HG03159 (cell line): ENCODE results near the gene ANKLE2.
"Not testable (repeated sequence)": the region's sequence is repeated elsewhere in the genome, so short reads cannot be mapped to it uniquely, and the experiment has no call there.

Source experiments
- ATAC-seq: cut with Tn5 transposase; IDR thresholded peaks from one replicate; pipeline ENCODE4 v1.9.1; 2021; ENCODE audit warnings: mild to moderate bottlenecking, moderate library complexity; ENCODE audit not compliant: unreplicated experiment

Gene ANKLE2

GRCh38 chr12:132692030-132692429 lies 69.6 kb downstream of the ANKLE2 start:
- not testable (repeated sequence) for ATAC-seq

DNA sequence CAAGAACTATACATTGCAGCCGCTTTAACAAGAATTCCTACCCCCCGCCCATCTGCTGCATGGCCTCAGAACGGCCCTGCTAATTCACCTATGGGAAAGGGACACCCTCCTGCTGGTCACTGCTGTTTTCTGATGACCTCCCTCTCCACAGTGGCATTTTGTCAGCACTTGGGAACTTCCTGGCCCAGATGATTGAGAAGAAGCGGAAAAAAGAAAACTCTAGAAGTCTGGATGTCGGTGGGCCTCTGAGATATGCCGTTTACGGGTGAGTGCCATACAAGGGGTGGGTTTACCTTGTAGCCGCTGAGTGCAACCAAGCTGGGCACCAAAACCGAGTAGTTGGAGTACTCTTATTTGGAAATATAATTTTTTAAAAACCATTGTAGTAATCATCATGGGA lies 71.5 kb downstream of the ANKLE2 start:
- no peak for ATAC-seq

- ATAC-seq, result no peak
Measured at GRCh38 chr12:132689227-132689626, 72.4 kb downstream of the ANKLE2 start.

DNA sequence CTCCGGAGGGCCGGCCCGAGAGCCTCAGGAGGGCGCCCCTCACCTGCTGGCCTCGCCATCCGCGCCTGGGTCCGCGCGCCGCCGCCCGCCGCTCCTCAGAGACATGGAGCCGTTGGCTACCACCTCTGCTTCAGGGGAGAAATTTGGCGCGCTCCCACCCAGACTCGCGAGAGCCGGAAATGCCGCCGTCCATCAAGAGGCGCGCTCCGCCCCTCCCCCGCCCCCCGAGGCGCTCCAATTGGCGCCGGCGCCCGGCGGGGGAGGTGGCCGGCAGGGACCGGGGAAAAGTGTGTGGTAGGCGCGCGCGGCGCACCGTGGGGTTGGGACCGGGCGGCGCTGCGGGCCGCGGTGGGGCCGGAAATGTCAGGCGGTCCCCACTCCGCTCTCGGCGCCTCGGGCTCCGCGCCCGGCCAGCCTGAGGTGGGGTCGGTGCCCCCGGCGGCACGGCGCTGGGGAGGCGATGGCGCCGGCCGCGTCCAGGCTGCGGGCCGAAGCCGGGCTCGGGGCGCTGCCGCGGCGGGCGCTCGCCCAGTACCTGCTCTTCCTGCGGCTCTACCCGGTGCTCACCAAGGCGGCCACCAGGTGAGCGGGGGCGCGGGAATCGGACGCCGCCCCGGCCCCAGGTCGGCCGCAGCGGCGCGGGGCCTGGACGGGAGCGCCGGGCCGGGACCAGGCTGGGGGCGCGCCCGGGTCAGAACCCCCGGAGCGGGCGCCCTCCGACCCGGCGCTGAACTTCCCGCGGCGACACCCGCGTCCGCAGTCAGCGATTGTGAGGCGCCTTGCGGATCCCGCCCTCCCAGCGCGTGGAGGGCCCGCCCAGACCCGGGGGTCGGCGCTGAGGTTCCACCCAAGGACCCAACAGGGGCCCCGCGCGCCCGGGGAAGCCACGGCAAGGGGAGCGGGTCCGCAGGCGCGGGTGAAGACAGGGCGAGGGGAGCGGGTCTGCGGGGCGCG lies 74.1 kb downstream of the ANKLE2 start, which contains the start of the genes POLE and PXMP2:
TSS of gene POLE (minus strand) at position 132 of the 954 bp plus-strand sequence. CDS start at position 105, 27 bp downstream.
TSS of gene PXMP2 (plus strand) at position 377 of the 954 bp plus-strand sequence. CDS start at position 461, 84 bp downstream.
- peak; percentile 87 for ATAC-seq

DNA sequence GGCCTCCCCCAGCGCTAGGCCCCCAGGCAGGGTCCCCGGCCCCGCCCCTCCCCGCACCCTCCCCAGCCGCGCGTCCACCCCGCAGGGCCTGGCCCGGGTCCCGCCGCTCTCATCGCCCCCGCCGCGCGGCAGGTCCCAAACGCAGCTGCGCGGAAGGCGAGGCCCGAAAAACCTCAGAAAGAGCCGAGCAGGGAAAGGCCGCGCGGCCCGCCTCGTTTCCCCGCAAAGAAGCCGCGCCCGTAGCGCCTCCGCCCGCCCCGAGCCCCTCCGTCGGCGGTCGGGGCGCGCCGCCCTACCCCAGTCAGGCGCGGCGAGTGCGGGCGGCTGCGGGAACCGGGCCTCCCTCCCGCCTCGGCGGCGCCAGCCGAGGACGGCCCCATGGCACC lies 74.8 kb downstream of the ANKLE2 start:
- ATAC-seq, result peak; percentile 18

GRCh38 chr12:132685400-132685799 lies 76.2 kb downstream of the ANKLE2 start:
- no peak for ATAC-seq

DNA sequence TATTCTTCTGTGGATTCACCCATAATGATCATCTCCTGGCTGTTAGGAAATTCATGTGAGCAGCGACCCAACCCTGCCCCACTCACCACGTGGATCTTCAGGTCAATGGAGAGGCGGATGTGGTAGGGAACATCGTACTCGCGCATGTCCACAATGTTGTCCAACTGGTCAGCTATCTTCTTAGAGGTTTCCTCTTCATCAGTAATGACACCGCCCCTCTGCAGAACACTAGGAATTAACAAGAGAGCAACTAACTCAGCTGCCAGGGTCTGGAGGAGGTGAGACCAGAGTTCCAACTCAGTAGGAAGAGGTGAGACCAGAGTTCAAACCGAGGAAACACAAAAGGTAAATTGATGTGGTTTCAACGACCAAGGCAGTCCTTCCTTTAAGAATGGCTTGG lies 84.1 kb downstream of the ANKLE2 start:
- ATAC-seq, result no peak

GRCh38 chr12:132675757-132676432 lies 85.7 kb downstream of the ANKLE2 start:
- no peak for ATAC-seq
